GM20000 (cell line): ENCODE measurements around the gene PAWR.

Experiments used
- DNase-seq: peaks from one replicate; pipeline ENCODE4 v3.0.0; 2012; ENCODE audit warnings: low spot score
- TF ChIP-seq, protein P1 (sequence below): IDR thresholded peaks from 2 replicates; pipeline ENCODE4 v1.5.1; 2012; ENCODE audit warnings: mild to moderate bottlenecking, control low read depth; ENCODE audit errors: extremely low read depth, missing control alignments

The PAWR gene

GRCh38 chr12:79557690-79558315, 133.0 kb downstream of the PAWR start:
- TF ChIP-seq, protein P1, sequence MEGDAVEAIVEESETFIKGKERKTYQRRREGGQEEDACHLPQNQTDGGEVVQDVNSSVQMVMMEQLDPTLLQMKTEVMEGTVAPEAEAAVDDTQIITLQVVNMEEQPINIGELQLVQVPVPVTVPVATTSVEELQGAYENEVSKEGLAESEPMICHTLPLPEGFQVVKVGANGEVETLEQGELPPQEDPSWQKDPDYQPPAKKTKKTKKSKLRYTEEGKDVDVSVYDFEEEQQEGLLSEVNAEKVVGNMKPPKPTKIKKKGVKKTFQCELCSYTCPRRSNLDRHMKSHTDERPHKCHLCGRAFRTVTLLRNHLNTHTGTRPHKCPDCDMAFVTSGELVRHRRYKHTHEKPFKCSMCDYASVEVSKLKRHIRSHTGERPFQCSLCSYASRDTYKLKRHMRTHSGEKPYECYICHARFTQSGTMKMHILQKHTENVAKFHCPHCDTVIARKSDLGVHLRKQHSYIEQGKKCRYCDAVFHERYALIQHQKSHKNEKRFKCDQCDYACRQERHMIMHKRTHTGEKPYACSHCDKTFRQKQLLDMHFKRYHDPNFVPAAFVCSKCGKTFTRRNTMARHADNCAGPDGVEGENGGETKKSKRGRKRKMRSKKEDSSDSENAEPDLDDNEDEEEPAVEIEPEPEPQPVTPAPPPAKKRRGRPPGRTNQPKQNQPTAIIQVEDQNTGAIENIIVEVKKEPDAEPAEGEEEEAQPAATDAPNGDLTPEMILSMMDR: no peak
- no peak for DNase-seq

- TF ChIP-seq, protein P1: peak; percentile 51
- no peak for DNase-seq
Measured at GRCh38 chr12:79555028-79555925, 135.5 kb downstream of the PAWR start.

- no peak for DNase-seq
- TF ChIP-seq, protein P1: no peak
Measured at GRCh38 chr12:79553863-79554574, 136.7 kb downstream of the PAWR start.

DNA sequence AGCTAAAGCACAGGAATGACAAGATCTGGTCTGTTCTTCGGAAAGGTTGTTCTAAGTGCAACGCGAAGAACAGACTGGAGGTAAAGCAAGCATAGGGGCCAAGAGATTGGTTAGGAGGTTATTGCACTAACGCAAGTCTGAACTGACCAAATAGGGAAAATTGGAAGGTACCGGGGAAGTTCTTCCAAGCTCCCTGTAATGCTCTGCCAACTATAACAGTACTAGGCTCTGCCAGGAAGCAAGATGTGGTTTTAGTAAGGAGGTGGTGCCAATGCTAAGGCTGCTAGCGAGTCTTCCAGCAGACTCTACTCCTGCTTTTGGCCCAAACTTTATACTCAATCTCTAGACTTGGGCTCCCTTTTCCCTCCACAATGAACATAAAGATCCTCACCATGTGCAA, 138.6 kb downstream of the PAWR start:
- TF ChIP-seq, protein P1: no peak
- DNase-seq: no peak

DNA sequence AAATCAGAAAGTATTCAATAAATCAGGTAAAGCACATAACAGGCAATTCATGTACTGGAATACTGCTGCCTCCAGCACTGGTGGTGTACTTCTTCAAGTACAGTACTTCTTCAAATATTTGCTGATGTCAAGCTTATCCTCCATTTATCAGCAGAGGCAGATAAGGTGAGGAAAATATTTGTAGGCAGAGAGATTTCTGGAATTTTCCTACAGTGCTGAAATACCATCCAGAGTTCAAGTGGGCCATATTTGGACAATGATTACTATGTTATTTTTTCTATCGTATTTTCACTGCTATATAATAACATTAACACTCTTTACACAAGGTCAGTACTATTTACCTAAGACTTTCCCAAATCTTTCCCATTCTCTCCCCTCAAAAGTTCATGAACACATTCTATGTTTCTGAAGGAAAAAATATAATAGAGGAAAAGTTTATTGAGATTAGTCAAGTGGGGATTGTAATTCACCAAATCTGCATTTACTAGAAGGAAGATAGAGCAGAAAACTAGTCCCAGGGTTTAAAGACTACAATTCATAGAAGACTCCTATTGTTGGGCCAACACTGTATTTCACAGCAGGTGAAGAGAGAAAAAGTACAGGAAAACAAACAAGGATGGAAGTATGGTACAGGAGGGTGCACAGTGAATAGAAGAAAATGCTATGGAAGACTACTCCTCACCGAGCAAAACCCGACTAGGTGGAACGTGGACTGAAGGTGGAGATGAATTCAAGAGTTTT, 141.1 kb downstream of the PAWR start:
- DNase-seq: no peak
- TF ChIP-seq, protein P1: no peak

GRCh38 chr12:79548610-79548924, 142.2 kb downstream of the PAWR start:
- no peak for DNase-seq
- TF ChIP-seq, protein P1: no peak
